Natural killer cell treated with Interleukin-12 subunit alpha and Interleukin-12 subunit beta and Interleukin-15 and Interleukin-18, amount 100 ng/mL, for 72 hours (primary cell): Measurements from ENCODE around the gene TMEM132C. TPM values are rescaled to one million over a fixed set of nuclear protein-coding genes. Genes with fewer than 3 reads are reported as not detected.

ENCODE experiments used
- ATAC-seq, 2 donors: fragments of 150-1000 bp; cut with Tn5 transposase in 1 of 2; sonication (Bioruptor Pico), chemical (Tn5 transposase) in 1 of 2; 2 replicates each; pipeline ENCODE4 v1.10.0; 2021
- DNase-seq: peaks from one replicate; pipeline ENCODE4 v3.0.0; 2022; ENCODE audit warnings: low spot score
- H3K27ac Mint-ChIP-seq, 2 donors: 1 replicate in 1 of 2; 2 replicates in 1 of 2; pipeline ENCODE4 v1.8.0; 2022; ENCODE audit warnings: mixed read lengths in 2 of 2, mild to moderate bottlenecking in 1 of 2, moderate library complexity in 1 of 2
- H3K27me3 Mint-ChIP-seq, 2 donors: 1 replicate in 1 of 2; 2 replicates in 1 of 2; pipeline ENCODE4 v1.8.0; 2022; ENCODE audit warnings: mixed read lengths in 2 of 2
- H3K36me3 Mint-ChIP-seq: one replicate; pipeline ENCODE4 v1.8.0; 2022; ENCODE audit warnings: mixed read lengths
- H3K4me1 Mint-ChIP-seq, 2 donors: 1 replicate in 1 of 2; 2 replicates in 1 of 2; pipeline ENCODE4 v1.8.0; 2022; ENCODE audit warnings: low read depth in 2 of 2, mixed read lengths in 2 of 2, mild to moderate bottlenecking in 1 of 2
- H3K4me3 Mint-ChIP-seq: one replicate; pipeline ENCODE4 v1.8.0; 2022; ENCODE audit warnings: mixed read lengths
- H3K9me3 Mint-ChIP-seq: 2 replicates; pipeline ENCODE4 v1.8.0; 2022; ENCODE audit warnings: mixed read lengths
- total RNA-seq, 2 donors: library from RNA; stranded (reverse); gene quantifications; one replicate each; pipeline ENCODE4 v1.2.3, GENCODE V29; 2022

The TMEM132C gene
- total RNA-seq, 2 donors from 2014 or later = 0.14 TPM; not detected in 1

- DNase-seq = no peak
- H3K4me3 Mint-ChIP-seq = no peak overlapping the region
- no peaks in the 10 kb centered on the region for H3K4me1 Mint-ChIP-seq
- peaks cover 14 to 28% of the 10 kb centered on the region in 2 donors for H3K27me3 Mint-ChIP-seq
- ATAC-seq = no peak
- no peaks in the 10 kb centered on the region for H3K36me3 Mint-ChIP-seq
- H3K27ac Mint-ChIP-seq = no peak overlapping the region
- no peaks in the 10 kb centered on the region for H3K9me3 Mint-ChIP-seq
Measured at GRCh38 chr12:128313931-128314330, 47.0 kb downstream of the TMEM132C start.

- ATAC-seq (no peak), DNase-seq (no peak)
- Mint-ChIP-seq H3K9me3 (no peaks in the 10 kb centered on the region), H3K27ac (no peak overlapping the region), H3K4me3 (no peak overlapping the region), H3K27me3 (peaks cover 17 to 29% of the 10 kb centered on the region in 2 donors), H3K4me1 (no peaks in the 10 kb centered on the region), H3K36me3 (no peaks in the 10 kb centered on the region)
Measured at GRCh38 chr12:128314611-128315010, 47.6 kb downstream of the TMEM132C start.

- DNase-seq (no peak), ATAC-seq (no peak)
- Mint-ChIP-seq H3K27ac (no peak overlapping the region), H3K4me3 (no peak overlapping the region), H3K4me1 (no peaks in the 10 kb centered on the region), H3K36me3 (no peaks in the 10 kb centered on the region), H3K27me3 (peaks cover 18 to 29% of the 10 kb centered on the region in 2 donors), H3K9me3 (no peaks in the 10 kb centered on the region)
Measured at GRCh38 chr12:128316078-128316477, 49.1 kb downstream of the TMEM132C start.

GRCh38 chr12:128316973-128317526 lies 50.1 kb downstream of the TMEM132C start:
- ATAC-seq = no peak
- Mint-ChIP-seq H3K4me3 (no peak overlapping the region), H3K27ac (no peak overlapping the region), H3K27me3 (peaks cover 20 to 29% of the 10 kb centered on the region in 2 donors), H3K4me1 (no peaks in the 10 kb centered on the region), H3K36me3 (no peaks in the 10 kb centered on the region), H3K9me3 (no peaks in the 10 kb centered on the region)
- DNase-seq = no peak

GRCh38 chr12:128318341-128318740 lies 51.4 kb downstream of the TMEM132C start:
- Mint-ChIP-seq H3K4me3 (no peak overlapping the region), H3K36me3 (no peaks in the 10 kb centered on the region), H3K9me3 (no peaks in the 10 kb centered on the region), H3K27ac (no peak overlapping the region), H3K27me3 (peaks cover 17 to 29% of the 10 kb centered on the region in 2 donors), H3K4me1 (no peaks in the 10 kb centered on the region)
- ATAC-seq (no peak), DNase-seq (no peak)

- no peaks in the 10 kb centered on the region for H3K4me1 Mint-ChIP-seq
- H3K27me3 Mint-ChIP-seq = peaks cover 20 to 29% of the 10 kb centered on the region in 2 donors
Measured at GRCh38 chr12:128318946-128319345, 52.0 kb downstream of the TMEM132C start.

GRCh38 chr12:128322341-128322740 lies 55.4 kb downstream of the TMEM132C start:
- no peak for DNase-seq
- Mint-ChIP-seq H3K27ac (no peak overlapping the region), H3K9me3 (no peaks in the 10 kb centered on the region), H3K4me3 (no peak overlapping the region), H3K27me3 (peaks cover 11% of the 10 kb centered on the region in 2 donors), H3K4me1 (no peaks in the 10 kb centered on the region), H3K36me3 (no peaks in the 10 kb centered on the region)
- ATAC-seq = no peak

More at GRCh38 chr12:128318946-128319345, 52.0 kb downstream of the TMEM132C start:
- Mint-ChIP-seq H3K36me3 (no peaks in the 10 kb centered on the region), H3K27ac (no peak overlapping the region), H3K4me3 (no peak overlapping the region), H3K9me3 (no peaks in the 10 kb centered on the region)
- no peak for ATAC-seq
- no peak for DNase-seq

- Mint-ChIP-seq H3K4me3 (no peak overlapping the region), H3K27ac (no peak overlapping the region), H3K9me3 (no peaks in the 10 kb centered on the region), H3K27me3 (peaks cover 7 to 15% of the 10 kb centered on the region in 2 donors), H3K36me3 (no peaks in the 10 kb centered on the region), H3K4me1 (no peaks in the 10 kb centered on the region)
- no peak for ATAC-seq
- DNase-seq = no peak
Measured at GRCh38 chr12:128323145-128323920, 56.4 kb downstream of the TMEM132C start.

GRCh38 chr12:128325646-128326045 lies 58.7 kb downstream of the TMEM132C start:
- no peak overlapping the region for H3K27ac Mint-ChIP-seq
- no peaks in the 10 kb centered on the region for H3K36me3 Mint-ChIP-seq
- H3K4me3 Mint-ChIP-seq = no peak overlapping the region
- H3K27me3 Mint-ChIP-seq = peaks cover 0 to 10% of the 10 kb centered on the region in 2 donors
- no peaks in the 10 kb centered on the region for H3K4me1 Mint-ChIP-seq
- DNase-seq = no peak
- no peaks in the 10 kb centered on the region for H3K9me3 Mint-ChIP-seq
- ATAC-seq = no peak

- H3K4me1 Mint-ChIP-seq = no peaks in the 10 kb centered on the region
- no peak overlapping the region for H3K27ac Mint-ChIP-seq
- ATAC-seq (no peak), DNase-seq (no peak)
- H3K9me3 Mint-ChIP-seq = no peaks in the 10 kb centered on the region
- no peaks in the 10 kb centered on the region for H3K36me3 Mint-ChIP-seq
- H3K4me3 Mint-ChIP-seq = no peak overlapping the region
- peaks cover 0 to 8% of the 10 kb centered on the region in 2 donors for H3K27me3 Mint-ChIP-seq
Measured at GRCh38 chr12:128326406-128326805, 59.4 kb downstream of the TMEM132C start.

- Mint-ChIP-seq H3K27ac (no peak overlapping the region), H3K36me3 (no peaks in the 10 kb centered on the region), H3K4me3 (no peak overlapping the region), H3K9me3 (no peaks in the 10 kb centered on the region), H3K27me3 (peaks cover 0 to 4% of the 10 kb centered on the region in 2 donors), H3K4me1 (no peaks in the 10 kb centered on the region)
- ATAC-seq (no peak), DNase-seq (no peak)
Measured at GRCh38 chr12:128328961-128329360, 62.0 kb downstream of the TMEM132C start.

GRCh38 chr12:128336204-128337070 lies 69.5 kb downstream of the TMEM132C start:
- Mint-ChIP-seq H3K4me3 (no peak overlapping the region), H3K27ac (no peak overlapping the region), H3K36me3 (no peaks in the 10 kb centered on the region), H3K27me3 (peaks cover 16% of the 10 kb centered on the region in 2 donors), H3K4me1 (no peaks in the 10 kb centered on the region), H3K9me3 (no peaks in the 10 kb centered on the region)
- DNase-seq (no peak), ATAC-seq (no peak)

GRCh38 chr12:128337071-128337345 lies 70.0 kb downstream of the TMEM132C start:
- ATAC-seq (no peak), DNase-seq (no peak)
- Mint-ChIP-seq H3K4me3 (no peak overlapping the region), H3K9me3 (no peaks in the 10 kb centered on the region), H3K36me3 (no peaks in the 10 kb centered on the region), H3K27ac (no peak overlapping the region), H3K27me3 (peaks cover 18 to 21% of the 10 kb centered on the region in 2 donors), H3K4me1 (no peaks in the 10 kb centered on the region)
